ENCODE data around the gene SETD1B. TPM values are rescaled to one million over a fixed set of nuclear protein-coding genes. Genes with fewer than 3 reads are reported as not detected.
A peak's percentile ranks its signal among the peaks of the same experiment; 100 is the strongest.

SETD1B gene
- total and polyA plus RNA-seq, 2 experiments from 2014 or later: 2.5 to 3.8 TPM

- peak overlapping the region; percentile 99 for H3K4me2 ChIP-seq
- peak overlapping the region; percentile 89 for H3K27ac ChIP-seq
- 10% methylated on average over 46 of the region's 46 CpGs for WGBS (ENCODE audit: low lambda C conversion rate, missing lambda C conversion rate)
- H3K9me3 ChIP-seq (ENCODE audit: low read depth): no peaks in the 10 kb centered on the region
- TF ChIP-seq EZH2phosphoT487 (IDR thresholded peaks at IDR 0.05; ENCODE audit: low read depth, severe bottlenecking, unreplicated experiment) (no peak), CTCF (IDR thresholded peaks at IDR 0.05; ENCODE audit: poor library complexity) (peak; percentile 95)
- peaks cover 34% of the 10 kb centered on the region for H3K4me1 ChIP-seq (ENCODE audit: insufficient read depth)
- H3K36me3 ChIP-seq (replicated peaks; ENCODE audit: insufficient read depth, low read depth): no peaks in the 10 kb centered on the region
- H3K4me3 ChIP-seq: peak overlapping the region; percentile 91
- peaks cover 36% of the 10 kb centered on the region for H4K20me1 ChIP-seq (ENCODE audit: insufficient read depth, poor library complexity, severe bottlenecking)
- peak; percentile 89 for DNase-seq (ENCODE audit: low spot score)
- peaks cover 90% of the 10 kb centered on the region for H3K79me2 ChIP-seq
- H3K27me3 ChIP-seq: no peaks in the 10 kb centered on the region
- H2AFZ ChIP-seq: no peak overlapping the region
- H3K9me2 ChIP-seq (replicated peaks; ENCODE audit: insufficient read depth): no peaks in the 10 kb centered on the region
These were observed 7.9 kb downstream of the SETD1B start for GRCh38 chr12:121811434-121812319.

GRCh38 chr12:121812320-121812871, 8.6 kb downstream of the SETD1B start:
- H2AFZ ChIP-seq: no peak overlapping the region
- TF ChIP-seq CTCF (IDR thresholded peaks at IDR 0.05; ENCODE audit: poor library complexity) (peak; percentile 2), EZH2 (IDR thresholded peaks at IDR 0.05; ENCODE audit: borderline replicate concordance) (no peak)
- peaks cover 28% of the 10 kb centered on the region for H3K4me1 ChIP-seq (ENCODE audit: insufficient read depth)

GRCh38 chr12:121812921-121813896, 9.4 kb downstream of the SETD1B start:
- no peak for DNase-seq (ENCODE audit: low spot score)
- Histone ChIP-seq H3K27me3 (no peaks in the 10 kb centered on the region), H3K27ac (peak overlapping the region; percentile 57), H3K36me3 (replicated peaks; ENCODE audit: insufficient read depth, low read depth) (peaks cover 4% of the 10 kb centered on the region), H3K9me3 (ENCODE audit: low read depth) (no peaks in the 10 kb centered on the region), H2AFZ (no peak overlapping the region), H3K4me1 (ENCODE audit: insufficient read depth) (peaks cover 28% of the 10 kb centered on the region), H4K20me1 (ENCODE audit: insufficient read depth, poor library complexity, severe bottlenecking) (peaks cover 36% of the 10 kb centered on the region), H3K79me2 (peaks cover 75% of the 10 kb centered on the region), H3K9me2 (replicated peaks; ENCODE audit: insufficient read depth) (no peaks in the 10 kb centered on the region), H3K4me3 (peak overlapping the region; percentile 91), H3K4me2 (peak overlapping the region; percentile 99)
- 44% methylated on average over 25 of the region's 25 CpGs for WGBS (ENCODE audit: low lambda C conversion rate, missing lambda C conversion rate)
- no peak for TF ChIP-seq EZH2phosphoT487 (IDR thresholded peaks at IDR 0.05; ENCODE audit: low read depth, severe bottlenecking, unreplicated experiment)
- TF ChIP-seq EZH2 (IDR thresholded peaks at IDR 0.05; ENCODE audit: borderline replicate concordance): no peak
- TF ChIP-seq CTCF (IDR thresholded peaks at IDR 0.05; ENCODE audit: poor library complexity): no peak

More at GRCh38 chr12:121812320-121812871, 8.6 kb downstream of the SETD1B start:
- peaks cover 36% of the 10 kb centered on the region for H4K20me1 ChIP-seq (ENCODE audit: insufficient read depth, poor library complexity, severe bottlenecking)
- 12% methylated on average over 24 of the region's 26 CpGs for WGBS (ENCODE audit: low lambda C conversion rate, missing lambda C conversion rate)
- no peaks in the 10 kb centered on the region for H3K27me3 ChIP-seq
- peak overlapping the region; percentile 99 for H3K4me2 ChIP-seq
- peak overlapping the region; percentile 57 for H3K27ac ChIP-seq
- H3K9me2 ChIP-seq (replicated peaks; ENCODE audit: insufficient read depth): no peaks in the 10 kb centered on the region
- no peaks in the 10 kb centered on the region for H3K36me3 ChIP-seq (replicated peaks; ENCODE audit: insufficient read depth, low read depth)
- peak overlapping the region; percentile 91 for H3K4me3 ChIP-seq
- H3K79me2 ChIP-seq: peaks cover 83% of the 10 kb centered on the region
- H3K9me3 ChIP-seq (ENCODE audit: low read depth): no peaks in the 10 kb centered on the region
- DNase-seq (ENCODE audit: low spot score): peak; percentile 87
